Endothelial cell (in vitro differentiated cells): ENCODE measurements around the gene CTTNBP2. TPM values are rescaled to one million over a fixed set of nuclear protein-coding genes. Genes with fewer than 3 reads are reported as not detected.
A peak's percentile ranks its signal among the peaks of the same experiment; 100 is the strongest.

Source experiments
- DNase-seq: peaks from one replicate; pipeline ENCODE4 v3.0.0; 2021; ENCODE audit warnings: low spot score
- H3K27ac Mint-ChIP-seq: one replicate; pipeline ENCODE4 v1.8.0; 2021; ENCODE audit warnings: mixed read lengths, inconsistent platforms; ENCODE audit not compliant: unreplicated experiment
- H3K27me3 Mint-ChIP-seq: one replicate; pipeline ENCODE4 v1.8.0; 2021; ENCODE audit warnings: mild to moderate bottlenecking, moderate library complexity, mixed read lengths, inconsistent platforms; ENCODE audit not compliant: unreplicated experiment
- H3K36me3 Mint-ChIP-seq: one replicate; pipeline ENCODE4 v1.8.0; 2021; ENCODE audit warnings: mild to moderate bottlenecking, low read depth, mixed read lengths, inconsistent platforms; ENCODE audit not compliant: unreplicated experiment
- H3K4me1 Mint-ChIP-seq: one replicate; pipeline ENCODE4 v1.8.0; 2021; ENCODE audit warnings: mild to moderate bottlenecking, mixed read lengths, inconsistent platforms; ENCODE audit not compliant: unreplicated experiment
- H3K4me3 Mint-ChIP-seq: one replicate; pipeline ENCODE4 v1.8.0; 2021; ENCODE audit warnings: mild to moderate bottlenecking, mixed read lengths, inconsistent platforms; ENCODE audit not compliant: unreplicated experiment
- H3K9me3 Mint-ChIP-seq: one replicate; pipeline ENCODE4 v1.8.0; 2021; ENCODE audit warnings: mixed read lengths, inconsistent platforms; ENCODE audit not compliant: unreplicated experiment
- total RNA-seq: library from RNA; stranded (reverse); fragmentation: NEBNext Ultra II Directional; extraction: Animal tissue kit (Norgen Biotek cat#: 25700); gene quantifications from one replicate; pipeline ENCODE4 v1.2.1, GENCODE V29; 2021; ENCODE audit not compliant: unreplicated experiment
- TF ChIP-seq, protein P1 (sequence below): fragments of 200-600 bp; sonication (generic); IDR thresholded peaks from one replicate; pipeline ENCODE4 v1.5.0; 2021; ENCODE audit warnings: antibody characterized with exemption; ENCODE audit not compliant: unreplicated experiment

CTTNBP2 gene
- total RNA-seq, 1 donor from 2014 or later = 24.4 TPM

DNA sequence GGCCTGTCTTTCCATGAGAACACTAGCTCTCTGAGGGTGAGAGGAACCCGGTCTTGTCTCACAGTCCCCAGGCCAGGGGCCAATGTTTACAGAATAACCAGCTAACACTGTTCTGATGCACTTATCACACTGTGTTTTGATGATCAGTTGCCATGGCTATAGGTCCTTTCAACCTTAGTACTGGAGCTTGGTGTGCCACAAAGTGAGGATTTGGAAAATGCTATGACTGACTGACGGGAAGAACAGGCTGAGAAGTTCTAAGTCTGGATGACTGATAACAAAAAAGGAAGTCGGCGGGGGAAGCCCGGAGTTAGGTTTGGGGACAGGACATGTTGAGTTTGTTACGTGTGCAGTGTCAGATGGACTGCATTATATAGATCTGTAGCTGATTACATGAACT lies 141.8 kb downstream of the CTTNBP2 start:
- no peaks in the 10 kb centered on the region for H3K27me3 Mint-ChIP-seq
- H3K4me3 Mint-ChIP-seq = no peak overlapping the region
- peak overlapping the region; percentile 79 for H3K27ac Mint-ChIP-seq
- peaks cover 11% of the 10 kb centered on the region for H3K36me3 Mint-ChIP-seq
- H3K4me1 Mint-ChIP-seq = peaks cover 4% of the 10 kb centered on the region
- no peaks in the 10 kb centered on the region for H3K9me3 Mint-ChIP-seq
- DNase-seq = peak; percentile 6
- TF ChIP-seq, protein P1, sequence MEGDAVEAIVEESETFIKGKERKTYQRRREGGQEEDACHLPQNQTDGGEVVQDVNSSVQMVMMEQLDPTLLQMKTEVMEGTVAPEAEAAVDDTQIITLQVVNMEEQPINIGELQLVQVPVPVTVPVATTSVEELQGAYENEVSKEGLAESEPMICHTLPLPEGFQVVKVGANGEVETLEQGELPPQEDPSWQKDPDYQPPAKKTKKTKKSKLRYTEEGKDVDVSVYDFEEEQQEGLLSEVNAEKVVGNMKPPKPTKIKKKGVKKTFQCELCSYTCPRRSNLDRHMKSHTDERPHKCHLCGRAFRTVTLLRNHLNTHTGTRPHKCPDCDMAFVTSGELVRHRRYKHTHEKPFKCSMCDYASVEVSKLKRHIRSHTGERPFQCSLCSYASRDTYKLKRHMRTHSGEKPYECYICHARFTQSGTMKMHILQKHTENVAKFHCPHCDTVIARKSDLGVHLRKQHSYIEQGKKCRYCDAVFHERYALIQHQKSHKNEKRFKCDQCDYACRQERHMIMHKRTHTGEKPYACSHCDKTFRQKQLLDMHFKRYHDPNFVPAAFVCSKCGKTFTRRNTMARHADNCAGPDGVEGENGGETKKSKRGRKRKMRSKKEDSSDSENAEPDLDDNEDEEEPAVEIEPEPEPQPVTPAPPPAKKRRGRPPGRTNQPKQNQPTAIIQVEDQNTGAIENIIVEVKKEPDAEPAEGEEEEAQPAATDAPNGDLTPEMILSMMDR = no peak

- Mint-ChIP-seq H3K27ac (peak overlapping the region; percentile 40), H3K9me3 (no peaks in the 10 kb centered on the region), H3K4me1 (peaks cover 4% of the 10 kb centered on the region), H3K4me3 (no peak overlapping the region), H3K27me3 (no peaks in the 10 kb centered on the region), H3K36me3 (peaks cover 11% of the 10 kb centered on the region)
- no peak for DNase-seq
- TF ChIP-seq, protein P1 = no peak
Measured at GRCh38 chr7:117730390-117730789, 142.9 kb downstream of the CTTNBP2 start.

GRCh38 chr7:117728890-117729624 lies 144.2 kb downstream of the CTTNBP2 start:
- TF ChIP-seq, protein P1 = no peak
- no peaks in the 10 kb centered on the region for H3K27me3 Mint-ChIP-seq
- no peaks in the 10 kb centered on the region for H3K9me3 Mint-ChIP-seq
- H3K27ac Mint-ChIP-seq = no peak overlapping the region
- H3K4me1 Mint-ChIP-seq = peaks cover 4% of the 10 kb centered on the region
- no peak for DNase-seq
- H3K36me3 Mint-ChIP-seq = peaks cover 11% of the 10 kb centered on the region
- no peak overlapping the region for H3K4me3 Mint-ChIP-seq

- Mint-ChIP-seq H3K4me3 (no peak overlapping the region), H3K27ac (no peak overlapping the region), H3K36me3 (peaks cover 7% of the 10 kb centered on the region), H3K4me1 (no peaks in the 10 kb centered on the region), H3K9me3 (no peaks in the 10 kb centered on the region), H3K27me3 (no peaks in the 10 kb centered on the region)
- no peak for DNase-seq
- TF ChIP-seq, protein P1 = no peak
Measured at GRCh38 chr7:117724898-117725297, 148.3 kb downstream of the CTTNBP2 start.

GRCh38 chr7:117719377-117719776 lies 153.9 kb downstream of the CTTNBP2 start:
- Mint-ChIP-seq H3K36me3 (no peaks in the 10 kb centered on the region), H3K27ac (no peak overlapping the region), H3K27me3 (peaks cover 3% of the 10 kb centered on the region), H3K9me3 (no peaks in the 10 kb centered on the region), H3K4me3 (no peak overlapping the region), H3K4me1 (no peaks in the 10 kb centered on the region)
- TF ChIP-seq, protein P1 = no peak
- DNase-seq = no peak
